HG03139 (cell line): ENCODE results near the gene CHD8.
"Not testable (repeated sequence)": the region's sequence is repeated elsewhere in the genome, so short reads cannot be mapped to it uniquely, and the experiment has no call there.

ENCODE experiments used
- ATAC-seq: cut with Tn5 transposase; IDR thresholded peaks from one replicate; pipeline ENCODE4 v1.9.1; 2021; ENCODE audit not compliant: unreplicated experiment

The CHD8 gene

GRCh38 chr14:21379338-21379737, 76.6 kb downstream of the CHD8 start:
- ATAC-seq = no peak

- no peak for ATAC-seq
Measured at GRCh38 chr14:21373980-21374379, 81.9 kb downstream of the CHD8 start.

GRCh38 chr14:21372814-21373213, 83.1 kb downstream of the CHD8 start:
- ATAC-seq = not testable (repeated sequence)

- no peak for ATAC-seq
Measured at GRCh38 chr14:21369949-21370679, 85.8 kb downstream of the CHD8 start.

- no peak for ATAC-seq
Measured at GRCh38 chr14:21367582-21368144, 88.3 kb downstream of the CHD8 start.

GRCh38 chr14:21356511-21356910, 99.4 kb downstream of the CHD8 start:
- ATAC-seq = no peak

- no peak for ATAC-seq
Measured at GRCh38 chr14:21352587-21352986, 103.3 kb downstream of the CHD8 start.

GRCh38 chr14:21350539-21350938, 105.4 kb downstream of the CHD8 start:
- no peak for ATAC-seq

GRCh38 chr14:21347201-21347600, 108.7 kb downstream of the CHD8 start:
- ATAC-seq = no peak

GRCh38 chr14:21346532-21347135, 109.3 kb downstream of the CHD8 start:
- no peak for ATAC-seq

GRCh38 chr14:21343035-21343794, 112.7 kb downstream of the CHD8 start:
- no peak for ATAC-seq
